PC-9 (cell line): ENCODE data around the gene SGSH. TPM values are rescaled to one million over a fixed set of nuclear protein-coding genes. Genes with fewer than 3 reads are reported as not detected.
"Not testable (repeated sequence)": the region's sequence is repeated elsewhere in the genome, so short reads cannot be mapped to it uniquely, and the experiment has no call there.

ENCODE experiments used
- BruUV-seq: library from RNA; stranded (reverse); fragments of 400-500 nt; replicated peaks from 2 replicates; lab custom pipeline; 2021; lab: Mats Ljungman, UMichigan
- CTCF ChIA-PET: fragments of 300-600 bp; sonication (Branson Sonifier 250); formaldehyde crosslinking; loops from one replicate; lab custom pipeline; 2022; ENCODE audit warnings: antibody characterized with exemption; lab: Charles Lee
- POLR2A ChIA-PET: fragments of 300-600 bp; sonication (Branson Sonifier 250); formaldehyde crosslinking; loops from one replicate; lab custom pipeline; 2022; ENCODE audit warnings: antibody characterized with exemption; ENCODE audit not compliant: unreplicated experiment; lab: Charles Lee
- DNase-seq, 2 experiments: peaks; one replicate each; pipeline versions ENCODE4 v3.0.0 to v3.0.0-alpha.2; 2015 to 2022; ENCODE audit warnings: mixed read lengths in 1 of 2
- H2AFZ ChIP-seq: fragments of 200-600 bp; sonication (generic); 2 replicates; pipeline ENCODE4 v1.8.1; 2017; ENCODE audit warnings: antibody characterized with exemption
- H3F3A ChIP-seq: fragments of 200-600 bp; sonication (generic); 2 replicates; pipeline ENCODE4 v1.8.1; 2017; ENCODE audit warnings: antibody characterized with exemption, mild to moderate bottlenecking, low read depth; ENCODE audit not compliant: insufficient read depth
- H3K27ac ChIP-seq: fragments of 200-600 bp; sonication (generic); 2 replicates; pipeline ENCODE4 v1.6.1; 2016; ENCODE audit warnings: mixed run types
- H3K27me3 ChIP-seq: fragments of 200-600 bp; sonication (generic); 2 replicates; pipeline ENCODE4 v1.6.1; 2016; ENCODE audit warnings: low read depth, mixed run types; ENCODE audit not compliant: insufficient read depth
- H3K36me3 ChIP-seq: fragments of 200-600 bp; sonication (generic); 2 replicates; pipeline ENCODE4 v1.6.1; 2016; ENCODE audit warnings: low read depth, mixed run types
- H3K4me1 ChIP-seq: fragments of 200-600 bp; sonication (generic); replicated peaks from 2 replicates; pipeline ENCODE4 v1.6.1; 2016; ENCODE audit warnings: mixed run types; ENCODE audit not compliant: insufficient read depth
- H3K4me2 ChIP-seq: fragments of 200-600 bp; sonication (generic); 2 replicates; pipeline ENCODE4 v1.6.1; 2017; ENCODE audit warnings: mixed run types
- H3K4me3 ChIP-seq: fragments of 200-600 bp; sonication (generic); 2 replicates; pipeline ENCODE4 v1.6.1; 2016; ENCODE audit warnings: mixed run types
- H3K79me2 ChIP-seq: fragments of 200-600 bp; sonication (generic); 2 replicates; pipeline ENCODE4 v1.6.1; 2017; ENCODE audit warnings: low read depth, mixed run types
- H3K9me2 ChIP-seq: fragments of 200-600 bp; sonication (generic); 2 replicates; pipeline ENCODE4 v1.8.1; 2017; ENCODE audit warnings: mild to moderate bottlenecking; ENCODE audit not compliant: insufficient read depth
- H3K9me3 ChIP-seq: fragments of 200-600 bp; sonication (generic); 2 replicates; pipeline ENCODE4 v1.8.1; 2016; ENCODE audit warnings: low read depth; ENCODE audit not compliant: insufficient read depth
- H4K20me1 ChIP-seq: fragments of 200-600 bp; sonication (generic); 2 replicates; pipeline ENCODE4 v1.8.1; 2017; ENCODE audit not compliant: insufficient read depth
- EZH2 ChIP-seq: fragments of 200-600 bp; sonication (generic); IDR thresholded peaks from 2 replicates; pipeline ENCODE4 v1.8.0; 2017; ENCODE audit warnings: antibody characterized with exemption, low read depth
- intact Hi-C: fragments of 100-400 bp; cut with micrococcal nuclease; formaldehyde crosslinking; loops from one replicate; pipeline ENCODE4 v1.10.0; 2022; ENCODE audit not compliant: unreplicated experiment
- total RNA-seq: library from RNA; stranded (reverse); gene quantifications from 2 replicates; pipeline ENCODE4 v1.2.3, GENCODE V29; 2021
- TF ChIP-seq, protein P1 (sequence below): fragments of 200-600 bp; sonication (generic); conservative IDR thresholded peaks from 2 replicates; pipeline ENCODE4 v1.6.1; 2017; ENCODE audit warnings: mixed run types, antibody characterized with exemption, mild to moderate bottlenecking, moderate library complexity

The SGSH gene
- total RNA-seq, 1 experiment from 2014 or later = 28.4 TPM

DNA sequence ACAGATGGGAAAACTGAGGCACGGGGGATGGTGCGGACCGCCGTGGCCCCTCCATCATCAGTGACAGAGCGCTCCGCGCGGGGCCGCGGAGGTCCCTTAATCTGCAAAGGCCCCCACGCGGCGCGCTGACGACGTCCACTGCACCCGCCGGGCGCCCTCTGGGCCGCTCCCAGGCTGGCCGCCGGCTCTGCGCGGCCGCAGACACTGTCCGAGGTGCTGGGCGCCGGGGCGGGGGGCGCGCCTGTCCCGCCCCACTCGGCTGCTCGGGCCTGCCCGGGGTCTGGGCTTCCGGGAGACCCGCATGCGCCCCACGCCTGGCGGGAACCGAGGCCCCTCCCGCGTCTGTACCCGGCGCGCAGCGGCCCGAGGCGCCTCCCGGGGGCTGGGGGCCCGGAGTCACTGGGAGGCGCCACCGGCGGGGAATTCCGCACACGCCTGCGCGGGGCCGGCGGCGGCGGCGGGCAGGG, 40.0 kb upstream of the SGSH start:
- Histone ChIP-seq H3K36me3 (no peaks in the 10 kb centered on the region), H3K9me2 (no peaks in the 10 kb centered on the region), H4K20me1 (no peaks in the 10 kb centered on the region), H3K4me2 (peak overlapping the region; percentile 78), H3K4me1 (peaks cover 23% of the 10 kb centered on the region), H3K79me2 (peaks cover 10% of the 10 kb centered on the region; the same call in 1 of the 2 replicates), H3F3A (peaks cover 10% of the 10 kb centered on the region), H2AFZ (peak overlapping the region; percentile 66; the same call in 1 of the 2 replicates), H3K27me3 (no peaks in the 10 kb centered on the region), H3K9me3 (no peaks in the 10 kb centered on the region), H3K27ac (peak overlapping the region; percentile 76), H3K4me3 (peak overlapping the region; percentile 66)
- intact Hi-C loops = no loop called here
- BruUV-seq = no TSS peak
- DNase-seq = peak; percentile 39 to 86
- CTCF ChIA-PET = no interaction called here
- TF ChIP-seq, protein P1, sequence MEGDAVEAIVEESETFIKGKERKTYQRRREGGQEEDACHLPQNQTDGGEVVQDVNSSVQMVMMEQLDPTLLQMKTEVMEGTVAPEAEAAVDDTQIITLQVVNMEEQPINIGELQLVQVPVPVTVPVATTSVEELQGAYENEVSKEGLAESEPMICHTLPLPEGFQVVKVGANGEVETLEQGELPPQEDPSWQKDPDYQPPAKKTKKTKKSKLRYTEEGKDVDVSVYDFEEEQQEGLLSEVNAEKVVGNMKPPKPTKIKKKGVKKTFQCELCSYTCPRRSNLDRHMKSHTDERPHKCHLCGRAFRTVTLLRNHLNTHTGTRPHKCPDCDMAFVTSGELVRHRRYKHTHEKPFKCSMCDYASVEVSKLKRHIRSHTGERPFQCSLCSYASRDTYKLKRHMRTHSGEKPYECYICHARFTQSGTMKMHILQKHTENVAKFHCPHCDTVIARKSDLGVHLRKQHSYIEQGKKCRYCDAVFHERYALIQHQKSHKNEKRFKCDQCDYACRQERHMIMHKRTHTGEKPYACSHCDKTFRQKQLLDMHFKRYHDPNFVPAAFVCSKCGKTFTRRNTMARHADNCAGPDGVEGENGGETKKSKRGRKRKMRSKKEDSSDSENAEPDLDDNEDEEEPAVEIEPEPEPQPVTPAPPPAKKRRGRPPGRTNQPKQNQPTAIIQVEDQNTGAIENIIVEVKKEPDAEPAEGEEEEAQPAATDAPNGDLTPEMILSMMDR = no peak
- no peak for TF ChIP-seq EZH2
- POLR2A ChIA-PET = interaction anchor here (0.6 kb wide), 1 partner anchor 167 kb away, joined by 3 read pairs; no protein-coding TSS in a partner anchor

DNA sequence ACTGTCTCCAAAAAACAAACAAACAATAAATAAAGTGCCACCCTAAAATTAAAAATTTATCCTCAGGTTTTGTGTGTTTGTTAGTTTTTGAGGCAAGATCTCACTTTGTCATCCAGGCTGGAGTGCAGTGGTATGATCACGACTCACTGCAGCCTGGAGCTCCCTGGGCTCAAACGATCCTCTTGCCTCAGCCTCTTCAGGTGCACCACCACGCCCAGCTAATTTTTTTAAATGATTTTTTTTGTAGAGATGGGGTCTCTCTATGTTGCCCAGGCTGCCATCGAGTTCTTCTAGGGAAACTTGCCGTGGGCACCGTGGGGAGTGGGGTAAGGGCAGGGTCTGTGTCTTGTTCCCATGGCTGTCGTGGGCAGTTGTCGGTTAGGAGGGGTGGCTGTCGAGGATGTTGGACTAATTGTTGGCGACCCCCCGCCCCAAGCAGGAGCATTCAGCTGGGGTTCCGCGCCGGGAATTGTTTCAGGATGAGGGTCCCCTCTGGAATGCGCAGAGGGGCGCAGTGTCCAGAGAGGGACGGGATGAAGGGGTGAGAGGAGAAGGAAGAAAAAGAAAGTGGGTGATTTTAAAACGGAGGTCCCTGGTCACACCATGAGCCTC, 39.4 kb upstream of the SGSH start:
- DNase-seq = no peak
- no peaks in the 10 kb centered on the region for H3K36me3 ChIP-seq
- H3K27me3 ChIP-seq = no peaks in the 10 kb centered on the region
- TF ChIP-seq, protein P1 = no peak
- TF ChIP-seq EZH2 = no peak
- peak overlapping the region; percentile 66 for H3K4me3 ChIP-seq
- no peaks in the 10 kb centered on the region for H3K9me2 ChIP-seq
- peaks cover 27% of the 10 kb centered on the region for H3K4me1 ChIP-seq
- no peaks in the 10 kb centered on the region for H3K9me3 ChIP-seq
- H3K4me2 ChIP-seq = peak overlapping the region; percentile 78
- H3K79me2 ChIP-seq = peaks cover 10% of the 10 kb centered on the region; the same call in 1 of the 2 replicates
- peak overlapping the region; percentile 76 for H3K27ac ChIP-seq
- H3F3A ChIP-seq = peaks cover 13% of the 10 kb centered on the region
- ChIA-PET POLR2A (interaction anchor here (0.6 kb wide), 1 partner anchor 28 kb away, joined by 50 read pairs; no protein-coding TSS in a partner anchor), CTCF (no interaction called here)
- H2AFZ ChIP-seq = peak overlapping the region; percentile 66; the same call in 1 of the 2 replicates
- BruUV-seq = TSS peak; percentile 89
- H4K20me1 ChIP-seq = no peaks in the 10 kb centered on the region
- intact Hi-C loops = no loop called here

DNA sequence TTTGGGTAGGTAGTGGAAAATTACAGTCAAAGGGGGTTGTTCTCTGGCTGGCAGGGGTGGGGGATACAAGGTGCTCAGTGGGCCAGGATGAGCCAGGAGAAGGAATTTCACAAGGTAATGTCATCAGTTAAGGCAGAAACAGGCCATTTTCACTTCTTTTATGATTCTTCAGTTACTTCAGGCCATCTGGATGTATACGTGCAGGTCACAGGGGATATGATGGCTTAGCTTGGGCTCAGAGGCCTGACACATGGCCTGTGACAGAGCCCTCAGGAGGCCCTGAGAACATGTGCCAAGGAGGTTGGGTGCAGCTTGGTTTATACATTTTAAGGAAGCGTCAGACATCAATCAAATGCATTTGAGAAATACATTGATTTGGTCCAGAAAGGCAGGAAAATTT, 38.2 kb upstream of the SGSH start:
- POLR2A ChIA-PET, H3K79me2 ChIP-seq, intact Hi-C loops, H3K27me3 ChIP-seq, CTCF ChIA-PET, H3K4me3 ChIP-seq, H2AFZ ChIP-seq, DNase-seq, H3K9me2 ChIP-seq, H3K36me3 ChIP-seq, H4K20me1 ChIP-seq, H3K4me2 ChIP-seq, H3K27ac ChIP-seq, H3K9me3 ChIP-seq, BruUV-seq: not testable (repeated sequence)
- Histone ChIP-seq H3K4me1 (peaks cover 40% of the 10 kb centered on the region), H3F3A (peaks cover 17% of the 10 kb centered on the region)
